HEK293T (cell line): ENCODE results near the gene TCP11L1.

Experiments
- CTCF ChIA-PET: fragments of 350-600 bp; formaldehyde crosslinking; extraction: SDS; loops from one replicate; lab custom pipeline; 2021; ENCODE audit warnings: antibody characterized with exemption, inconsistent platforms; lab: Yijun Ruan, JAX
- POLR2A ChIA-PET: fragments of 350-600 bp; formaldehyde crosslinking; extraction: SDS; loops from one replicate; lab custom pipeline; 2020; ENCODE audit warnings: antibody characterized with exemption, inconsistent platforms; lab: Yijun Ruan, JAX
- DNase-seq: peaks from one replicate; pipeline ENCODE4 v3.0.0; 2012; ENCODE audit warnings: mixed read lengths; ENCODE audit errors: extremely low spot score
- ARNT ChIP-seq: fragments of 450-650 bp; IDR thresholded peaks from 2 replicates; pipeline ENCODE4 v1.6.1; 2017; ENCODE audit warnings: mild to moderate bottlenecking
- BHLHE40 ChIP-seq: fragments of 450-650 bp; IDR thresholded peaks from 2 replicates; pipeline ENCODE4 v1.6.1; 2016; ENCODE audit warnings: mild to moderate bottlenecking, moderate library complexity, borderline replicate concordance
- CTBP1 ChIP-seq: fragments of 450-650 bp; IDR thresholded peaks from 2 replicates; pipeline ENCODE4 v1.6.1; 2016; ENCODE audit warnings: borderline replicate concordance
- ELF4 ChIP-seq: fragments of 450-650 bp; IDR thresholded peaks from 2 replicates; pipeline ENCODE4 v1.6.1; 2017; ENCODE audit warnings: antibody characterized with exemption
- FOXA1 ChIP-seq: fragments of 450-650 bp; IDR thresholded peaks from 2 replicates; pipeline ENCODE4 v1.6.1; 2016; ENCODE audit warnings: mild to moderate bottlenecking
- FOXK2 ChIP-seq: fragments of 450-650 bp; IDR thresholded peaks from 2 replicates; pipeline ENCODE4 v1.6.1; 2016; ENCODE audit warnings: mild to moderate bottlenecking
- FOXM1 ChIP-seq: fragments of 450-650 bp; IDR thresholded peaks from 2 replicates; pipeline ENCODE4 v1.6.1; 2017; ENCODE audit warnings: mild to moderate bottlenecking, borderline replicate concordance
- HDGF ChIP-seq: fragments of 450-650 bp; IDR thresholded peaks from 2 replicates; pipeline ENCODE4 v1.6.1; 2017; ENCODE audit warnings: antibody characterized with exemption, borderline replicate concordance
- L3MBTL2 ChIP-seq: fragments of 450-650 bp; conservative IDR thresholded peaks from 2 replicates; pipeline ENCODE4 v1.6.1; 2016; ENCODE audit warnings: mild to moderate bottlenecking
- NFRKB ChIP-seq: fragments of 450-650 bp; IDR thresholded peaks from 2 replicates; pipeline ENCODE4 v1.6.1; 2016; ENCODE audit warnings: mild to moderate bottlenecking, moderate library complexity
- SP1 ChIP-seq: fragments of 450-650 bp; IDR thresholded peaks from 2 replicates; pipeline ENCODE4 v1.6.1; 2017
- SUZ12 ChIP-seq: fragments of 450-650 bp; IDR thresholded peaks from 2 replicates; pipeline ENCODE4 v1.6.1; 2016; ENCODE audit warnings: mild to moderate bottlenecking
- TARDBP ChIP-seq: fragments of 450-650 bp; IDR thresholded peaks from 2 replicates; pipeline ENCODE4 v1.6.1; 2016
- ZNF384 ChIP-seq: fragments of 450-650 bp; IDR thresholded peaks from 2 replicates; pipeline ENCODE4 v1.6.1; 2016
- TF ChIP-seq, protein P1 (sequence below): fragments of 450-650 bp; IDR thresholded peaks from 2 replicates; pipeline ENCODE4 v1.6.1; 2016

TCP11L1 gene

DNA sequence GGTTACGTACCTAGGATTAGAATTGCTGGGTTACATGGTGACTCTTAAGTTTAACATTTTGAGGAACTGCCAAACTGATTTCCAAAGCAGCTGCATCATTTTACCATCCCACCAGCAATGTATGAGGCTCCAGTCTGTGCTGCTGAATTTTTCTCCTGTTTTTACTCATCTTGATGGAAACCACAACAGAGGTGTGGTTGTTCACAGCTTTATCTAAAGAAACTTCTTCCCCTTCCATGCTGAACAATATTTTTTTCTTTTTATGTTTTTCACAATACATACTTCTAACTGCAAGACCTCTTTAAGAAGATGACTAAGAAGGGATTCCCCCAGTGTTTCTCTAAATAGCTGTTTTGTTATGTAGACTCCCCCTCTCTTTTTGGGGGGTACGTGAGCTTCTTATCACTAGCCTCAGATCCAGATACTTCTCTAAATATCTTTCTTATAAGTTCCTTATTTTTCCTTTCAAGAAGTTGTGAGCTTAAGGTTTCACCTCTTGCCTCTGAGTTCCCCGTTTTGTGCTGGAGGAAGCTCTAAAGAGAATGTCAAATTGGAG is 24.0 kb downstream of the TCP11L1 start:
- no peak for DNase-seq
- POLR2A ChIA-PET: interaction anchor here (1.5 kb wide), 1 partner anchor 24 kb away, joined by 5 read pairs; the partner anchor contains the start of gene TCP11L1
- CTCF ChIA-PET: interaction anchor here (0.7 to 1.4 kb wide), 3 partner anchors 15 to 103 kb away, joined by 3 to 7 read pairs (median 3); no protein-coding TSS in a partner anchor
- TF ChIP-seq TARDBP (no peak), ELF4 (no peak), BHLHE40 (no peak), FOXK2 (no peak), HDGF (no peak), FOXA1 (no peak), L3MBTL2 (no peak)

DNA sequence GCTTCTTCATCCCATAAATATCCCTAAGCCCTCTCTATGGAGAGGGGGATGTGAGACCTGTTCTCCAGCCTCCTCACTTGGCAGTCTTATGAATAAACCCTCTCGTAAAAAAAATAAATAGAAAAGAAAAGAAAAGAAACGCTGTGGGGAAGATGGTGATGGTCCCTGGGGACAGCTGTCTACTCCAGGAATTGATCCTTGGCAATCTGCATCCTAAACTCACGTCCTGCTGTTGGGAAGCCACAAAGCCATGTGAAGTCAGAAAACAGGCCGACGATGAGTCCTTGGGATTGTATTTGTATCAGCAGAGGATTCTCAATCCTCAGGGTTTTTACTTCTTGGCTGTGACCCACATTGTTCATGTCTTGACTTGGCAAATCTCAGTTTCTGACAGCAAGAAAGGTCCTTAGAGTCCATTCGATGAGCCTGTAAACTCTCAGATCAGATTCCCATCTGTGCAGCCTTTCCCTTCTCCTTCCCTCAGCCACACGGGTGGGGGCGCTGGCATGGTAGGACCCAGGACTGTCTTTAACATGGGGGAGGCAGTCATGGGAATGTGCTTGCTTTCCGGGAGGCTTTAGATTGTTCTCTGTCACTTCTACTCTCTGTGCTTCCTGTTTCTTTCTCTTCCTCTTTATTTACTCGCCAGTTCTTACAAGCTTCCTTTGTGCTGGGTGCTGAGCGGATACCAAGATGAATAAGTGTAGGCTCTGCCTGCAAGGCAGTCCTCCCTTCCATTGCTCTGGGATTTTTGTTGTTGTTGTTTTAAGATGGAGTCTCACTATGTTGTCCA is 24.9 kb downstream of the TCP11L1 start:
- POLR2A ChIA-PET: no interaction called here
- DNase-seq: no peak
- no peak for TF ChIP-seq BHLHE40
- TF ChIP-seq SUZ12: no peak
- TF ChIP-seq, protein P1, sequence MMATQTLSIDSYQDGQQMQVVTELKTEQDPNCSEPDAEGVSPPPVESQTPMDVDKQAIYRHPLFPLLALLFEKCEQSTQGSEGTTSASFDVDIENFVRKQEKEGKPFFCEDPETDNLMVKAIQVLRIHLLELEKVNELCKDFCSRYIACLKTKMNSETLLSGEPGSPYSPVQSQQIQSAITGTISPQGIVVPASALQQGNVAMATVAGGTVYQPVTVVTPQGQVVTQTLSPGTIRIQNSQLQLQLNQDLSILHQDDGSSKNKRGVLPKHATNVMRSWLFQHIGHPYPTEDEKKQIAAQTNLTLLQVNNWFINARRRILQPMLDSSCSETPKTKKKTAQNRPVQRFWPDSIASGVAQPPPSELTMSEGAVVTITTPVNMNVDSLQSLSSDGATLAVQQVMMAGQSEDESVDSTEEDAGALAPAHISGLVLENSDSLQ: no peak
- no peak for TF ChIP-seq ELF4
- TF ChIP-seq CTBP1: no peak
- TF ChIP-seq L3MBTL2: no peak
- TF ChIP-seq SP1: no peak
- CTCF ChIA-PET: interaction anchor here (0.6 to 1.8 kb wide), 9 partner anchors 9 to 109 kb away, joined by 3 to 7 read pairs (median 3); partner anchors contain the start of gene TCP11L1

DNA sequence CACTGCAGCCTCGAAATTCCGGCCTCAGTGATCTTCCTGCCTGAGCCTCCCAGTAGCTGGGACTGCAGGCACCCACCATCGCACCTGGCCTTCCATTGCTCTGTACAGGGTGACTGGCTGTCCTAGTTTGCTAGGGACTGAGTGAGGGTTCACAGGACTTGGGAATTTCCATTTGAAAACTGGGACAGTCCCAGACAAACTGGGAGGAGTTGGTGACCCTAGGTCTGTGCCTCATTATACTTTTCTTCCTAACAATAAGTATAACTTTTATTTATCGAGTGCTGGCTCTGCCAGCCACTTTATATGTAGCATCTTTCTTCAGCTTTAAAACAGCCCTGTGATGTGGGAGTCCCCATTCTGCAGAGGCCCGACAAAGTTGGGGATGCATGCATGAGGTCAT is 25.5 kb downstream of the TCP11L1 start:
- TF ChIP-seq SP1 (no peak), TARDBP (no peak), L3MBTL2 (no peak), FOXM1 (no peak), ZNF384 (no peak), FOXA1 (no peak), ELF4 (no peak), HDGF (no peak), NFRKB (no peak), CTBP1 (no peak)
- TF ChIP-seq, protein P1: no peak
- CTCF ChIA-PET: interaction anchor here (0.6 to 1.8 kb wide), 12 partner anchors 9 to 605 kb away, joined by 3 to 5 read pairs (median 3); partner anchors contain the start of gene TCP11L1
- DNase-seq: no peak
- POLR2A ChIA-PET: interaction anchor here (1.0 kb wide), 1 partner anchor 171 kb away, joined by 5 read pairs; no protein-coding TSS in a partner anchor

DNA sequence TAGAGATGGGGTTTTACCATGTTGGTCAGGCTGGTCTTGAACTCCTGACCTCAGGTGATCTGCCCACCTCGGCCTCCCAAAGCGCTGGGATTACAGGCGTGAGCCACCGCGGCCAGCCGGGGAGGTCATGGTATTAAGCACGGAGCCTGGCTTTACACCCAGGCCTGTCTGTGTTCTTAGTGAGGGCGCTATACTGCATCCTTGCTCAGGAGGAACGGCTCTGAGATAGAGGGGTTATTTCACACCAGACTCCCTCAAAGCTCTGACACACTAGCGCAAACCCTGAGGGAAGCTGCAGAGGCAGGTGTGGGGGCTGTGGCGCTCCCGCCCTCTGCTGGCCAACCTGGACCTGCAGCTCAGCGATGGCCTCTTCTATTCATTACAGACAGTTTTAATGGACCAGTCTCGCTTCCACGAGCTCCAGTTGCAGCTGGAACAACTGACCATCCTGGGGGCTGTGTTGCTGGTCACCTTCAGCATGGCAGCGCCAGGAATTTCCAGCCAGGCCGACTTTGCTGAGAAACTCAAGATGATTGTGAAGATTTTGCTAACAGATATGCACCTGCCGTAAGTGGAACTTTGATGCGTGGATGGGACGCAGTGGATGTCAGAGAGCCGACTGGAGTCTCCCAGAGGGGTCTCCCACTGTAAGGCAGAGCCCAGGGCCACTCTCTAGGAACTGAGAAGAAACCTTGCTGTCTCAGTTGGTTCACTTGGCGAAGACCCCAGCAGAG is 26.2 kb downstream of the TCP11L1 start:
- CTCF ChIA-PET: interaction anchor here (0.6 to 1.8 kb wide), 12 partner anchors 10 to 604 kb away, joined by 3 to 5 read pairs (median 3); partner anchors contain the start of gene TCP11L1
- TF ChIP-seq HDGF (peak; percentile 13; the same call in 1 of the 2 replicates), CTBP1 (no peak), SUZ12 (no peak)
- POLR2A ChIA-PET: interaction anchor here (0.6 to 1.0 kb wide), 2 partner anchors 50 to 171 kb away, joined by 3 to 5 read pairs; partner anchors contain the start of gene DEPDC7
- peak; percentile 84 for DNase-seq

DNA sequence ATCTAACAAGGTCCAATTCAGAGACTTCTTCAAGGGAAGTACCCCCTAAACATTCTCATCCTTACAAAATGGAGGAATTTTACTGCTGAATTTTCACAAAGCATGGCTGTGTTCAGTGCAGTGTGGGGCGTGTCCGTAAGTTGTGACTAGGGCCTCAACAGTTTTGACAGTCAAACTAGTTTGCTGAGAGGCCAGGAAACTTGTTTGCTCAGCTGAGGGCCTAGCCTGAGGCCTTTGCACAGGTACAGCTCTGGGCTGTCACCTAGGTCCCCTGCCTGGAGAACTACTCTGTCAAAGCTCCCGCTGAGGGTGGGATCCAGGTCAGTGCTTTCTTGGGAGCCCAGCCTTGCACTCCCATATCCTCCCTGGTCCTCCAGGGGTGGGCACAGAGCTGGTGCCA is 27.9 kb downstream of the TCP11L1 start:
- ChIA-PET CTCF (interaction anchor here (0.6 kb wide), 1 partner anchor 259 kb away, joined by 4 read pairs; no protein-coding TSS in a partner anchor), POLR2A (no interaction called here)
- no peak for DNase-seq
- TF ChIP-seq FOXK2 (no peak), SUZ12 (no peak)

- CTCF ChIA-PET: no interaction called here
- POLR2A ChIA-PET: no interaction called here
- no peak for DNase-seq
- TF ChIP-seq FOXM1 (no peak), HDGF (no peak), FOXK2 (no peak), ZNF384 (no peak), NFRKB (no peak), BHLHE40 (no peak), ARNT (no peak), SP1 (no peak), L3MBTL2 (no peak), ELF4 (no peak), FOXA1 (no peak), SUZ12 (no peak), TARDBP (no peak), CTBP1 (no peak)
- TF ChIP-seq, protein P1: no peak
Observed at GRCh38 chr11:33068611-33069340, 29.4 kb downstream of the TCP11L1 start.
